ENCODE measurements around the gene ASAP2.

DNA sequence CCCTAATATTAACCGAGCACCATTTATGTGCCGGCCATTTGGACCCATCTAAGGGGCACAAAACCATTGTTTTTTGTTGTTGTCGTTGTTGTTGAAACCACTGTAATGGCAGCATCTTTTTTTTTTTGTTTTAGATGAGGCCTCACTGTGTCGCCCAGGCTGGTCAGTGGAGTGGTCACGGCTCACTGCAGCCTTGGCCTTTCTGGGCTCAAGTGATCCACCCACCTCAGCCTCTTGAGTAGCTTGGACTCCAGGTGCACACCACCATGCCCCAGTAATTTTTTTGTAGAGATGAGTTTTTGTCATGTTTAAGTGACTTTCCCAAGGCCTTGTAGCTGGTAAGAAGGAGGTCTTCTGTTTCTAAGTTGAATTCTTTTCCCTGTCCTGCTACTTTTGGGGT lies 33.0 kb downstream of the ASAP2 start:
- TF ChIP-seq POLR2A (IDR thresholded peaks at IDR 0.05; ENCODE audit: low read depth, low read length) (no peak), POLR2AphosphoS5 (IDR thresholded peaks at IDR 0.05; ENCODE audit: low read depth, low read length) (no peak), SPI1 (IDR thresholded peaks at IDR 0.05; ENCODE audit: low read depth, low read length) (no peak), TAF1 (IDR thresholded peaks at IDR 0.05; ENCODE audit: low read depth, low read length) (no peak)
